22Rv1 (cell line): ENCODE measurements around the gene NCDN.

Experiments
- H3K27ac ChIP-seq: fragments of 450-650 bp; 2 replicates; pipeline ENCODE4 v1.5.1; 2017
- ZFX ChIP-seq: fragments of 450-650 bp; IDR thresholded peaks from 2 replicates; pipeline ENCODE4 v1.6.1; 2017; ENCODE audit warnings: antibody characterized with exemption, borderline replicate concordance
- TF ChIP-seq, protein P1 (sequence below): fragments of 450-650 bp; IDR thresholded peaks from 2 replicates; pipeline ENCODE4 v1.5.1; 2017; ENCODE audit warnings: mild to moderate bottlenecking

Gene NCDN

DNA sequence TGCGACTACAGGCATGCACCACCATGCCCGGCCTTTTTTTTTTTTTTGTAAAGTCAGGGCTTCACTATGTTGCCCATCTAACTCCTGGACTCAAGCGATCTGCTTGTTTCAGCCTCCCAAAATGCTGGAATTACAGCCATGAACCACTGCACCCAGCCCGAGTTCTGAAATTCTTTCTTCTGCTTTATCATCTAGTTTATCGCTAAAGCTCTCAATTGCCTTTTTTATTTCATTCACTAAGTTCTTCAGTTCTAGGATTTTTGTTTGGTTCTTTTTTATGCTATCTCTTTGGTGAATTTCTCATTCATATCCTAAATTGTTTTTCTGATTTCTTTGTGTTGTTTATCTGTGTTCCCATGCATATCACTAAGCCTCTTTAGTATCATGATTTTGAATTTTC, 27.4 kb upstream of the NCDN start:
- TF ChIP-seq ZFX, result no peak
- TF ChIP-seq, protein P1, sequence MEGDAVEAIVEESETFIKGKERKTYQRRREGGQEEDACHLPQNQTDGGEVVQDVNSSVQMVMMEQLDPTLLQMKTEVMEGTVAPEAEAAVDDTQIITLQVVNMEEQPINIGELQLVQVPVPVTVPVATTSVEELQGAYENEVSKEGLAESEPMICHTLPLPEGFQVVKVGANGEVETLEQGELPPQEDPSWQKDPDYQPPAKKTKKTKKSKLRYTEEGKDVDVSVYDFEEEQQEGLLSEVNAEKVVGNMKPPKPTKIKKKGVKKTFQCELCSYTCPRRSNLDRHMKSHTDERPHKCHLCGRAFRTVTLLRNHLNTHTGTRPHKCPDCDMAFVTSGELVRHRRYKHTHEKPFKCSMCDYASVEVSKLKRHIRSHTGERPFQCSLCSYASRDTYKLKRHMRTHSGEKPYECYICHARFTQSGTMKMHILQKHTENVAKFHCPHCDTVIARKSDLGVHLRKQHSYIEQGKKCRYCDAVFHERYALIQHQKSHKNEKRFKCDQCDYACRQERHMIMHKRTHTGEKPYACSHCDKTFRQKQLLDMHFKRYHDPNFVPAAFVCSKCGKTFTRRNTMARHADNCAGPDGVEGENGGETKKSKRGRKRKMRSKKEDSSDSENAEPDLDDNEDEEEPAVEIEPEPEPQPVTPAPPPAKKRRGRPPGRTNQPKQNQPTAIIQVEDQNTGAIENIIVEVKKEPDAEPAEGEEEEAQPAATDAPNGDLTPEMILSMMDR, result no peak
- no peak overlapping the region for H3K27ac ChIP-seq

GRCh38 chr1:35530946-35531345, 26.7 kb upstream of the NCDN start:
- no peak overlapping the region for H3K27ac ChIP-seq
- no peak for TF ChIP-seq ZFX
- TF ChIP-seq, protein P1, result no peak

DNA sequence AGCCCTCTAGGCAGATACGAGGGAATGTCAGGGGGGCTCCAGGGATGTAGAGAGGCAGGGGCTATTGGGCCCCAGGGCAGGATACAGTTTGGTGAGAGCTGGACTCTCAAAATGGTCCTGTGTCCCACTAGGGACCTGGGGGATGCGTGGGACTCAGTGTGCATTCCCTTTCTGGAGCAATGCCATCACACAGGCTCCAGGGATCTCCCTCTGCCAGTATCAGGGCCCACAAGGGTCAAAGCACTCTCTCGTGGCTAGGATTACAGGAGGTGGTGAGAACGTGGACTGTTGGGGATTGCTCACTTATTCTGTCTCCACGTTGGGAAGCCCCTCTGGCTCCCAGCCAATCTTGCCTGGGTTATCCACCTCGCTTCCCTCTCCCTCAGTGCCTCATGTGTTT, 26.2 kb upstream of the NCDN start:
- TF ChIP-seq, protein P1, result no peak
- no peak for TF ChIP-seq ZFX
- no peak overlapping the region for H3K27ac ChIP-seq

DNA sequence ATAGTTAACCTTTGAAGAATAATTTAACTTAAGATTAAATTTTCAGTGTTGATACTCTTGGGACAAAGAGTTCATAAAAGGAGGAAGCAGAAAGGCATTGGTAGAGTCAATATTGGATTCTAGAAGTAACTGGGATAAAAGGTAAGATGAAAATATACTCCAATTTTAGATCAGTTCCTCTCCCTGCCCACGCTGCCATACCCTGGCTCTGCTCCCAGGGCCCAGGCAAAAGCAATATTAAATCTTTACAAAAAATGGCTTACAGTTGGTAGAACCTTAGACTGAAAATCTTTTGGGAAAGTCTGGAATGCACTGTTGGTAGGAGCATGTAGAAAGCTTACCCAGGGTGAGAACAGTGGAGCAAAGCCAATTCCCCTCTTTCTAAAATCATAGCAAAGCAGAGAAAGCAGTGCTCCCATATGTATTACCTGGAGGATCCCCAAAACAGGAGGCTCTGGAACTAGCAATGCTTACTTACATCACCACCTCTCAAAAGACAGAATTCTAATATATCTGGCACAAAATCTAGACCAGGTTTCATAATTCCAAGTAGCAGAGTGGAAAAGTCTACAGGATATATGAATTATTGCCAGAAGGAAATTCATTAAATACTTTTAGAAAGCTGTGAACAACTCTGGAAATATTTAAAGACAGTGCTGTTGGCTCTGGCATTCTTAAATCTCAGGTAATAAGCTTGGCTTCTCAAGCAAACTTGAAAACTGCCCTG, 24.9 kb upstream of the NCDN start:
- H3K27ac ChIP-seq, result no peak overlapping the region
- TF ChIP-seq, protein P1, result no peak
- no peak for TF ChIP-seq ZFX

GRCh38 chr1:35533586-35533985, 24.0 kb upstream of the NCDN start:
- H3K27ac ChIP-seq, result no peak overlapping the region
- TF ChIP-seq ZFX, result no peak
- TF ChIP-seq, protein P1, result no peak

- H3K27ac ChIP-seq, result no peak overlapping the region
- TF ChIP-seq, protein P1, result no peak
- TF ChIP-seq ZFX, result no peak
Observed at GRCh38 chr1:35535243-35535642, 22.4 kb upstream of the NCDN start.

GRCh38 chr1:35536556-35537162, 20.9 kb upstream of the NCDN start:
- no peak overlapping the region for H3K27ac ChIP-seq
- TF ChIP-seq ZFX, result no peak
- TF ChIP-seq, protein P1, result no peak
